ENCODE data around the gene CDK12. TPM values are rescaled to one million over a fixed set of nuclear protein-coding genes. Genes with fewer than 3 reads are reported as not detected.

Gene CDK12
- total RNA-seq, 2 donors from 2014 or later = 40.1 to 55.3 TPM

GRCh38 chr17:39576187-39576586 is 114.9 kb downstream of the CDK12 start:
- no peak for TF ChIP-seq CTCF (IDR thresholded peaks at IDR 0.05)
- no peak overlapping the region for H3K27ac ChIP-seq
- DNase-seq = no peak

GRCh38 chr17:39578272-39578671 is 117.0 kb downstream of the CDK12 start:
- Histone ChIP-seq H3K27me3 (no peaks in the 10 kb centered on the region), H3K4me3 (no peak overlapping the region), H3K9me3 (no peaks in the 10 kb centered on the region), H3K9ac (ENCODE audit: low read depth in 2 of 2, low read length in 2 of 2) (no peak overlapping the region), H3K4me1 (no peaks in the 10 kb centered on the region), H3K27ac (no peak overlapping the region), H3K36me3 (no peaks in the 10 kb centered on the region)
- intact Hi-C loops (cut with DNase I) = no loop called here
- no peak for TF ChIP-seq CTCF (IDR thresholded peaks at IDR 0.05)
- no peak for DNase-seq

More at GRCh38 chr17:39576187-39576586, 114.9 kb downstream of the CDK12 start:
- H3K4me3 ChIP-seq = no peak overlapping the region
- intact Hi-C loops (cut with DNase I) = no loop called here
- H3K27me3 ChIP-seq = no peaks in the 10 kb centered on the region
- H3K4me1 ChIP-seq = no peaks in the 10 kb centered on the region
- no peaks in the 10 kb centered on the region for H3K36me3 ChIP-seq
- H3K9me3 ChIP-seq = no peaks in the 10 kb centered on the region
- no peak overlapping the region for H3K9ac ChIP-seq (ENCODE audit: low read depth in 2 of 2, low read length in 2 of 2)

GRCh38 chr17:39579318-39580081 is 118.2 kb downstream of the CDK12 start:
- no peak overlapping the region for H3K9ac ChIP-seq (ENCODE audit: low read depth in 2 of 2, low read length in 2 of 2)
- no peak overlapping the region for H3K27ac ChIP-seq
- no peaks in the 10 kb centered on the region for H3K4me1 ChIP-seq
- no peak for DNase-seq
- intact Hi-C loops (cut with DNase I) = no loop called here
- no peaks in the 10 kb centered on the region for H3K27me3 ChIP-seq
- no peaks in the 10 kb centered on the region for H3K36me3 ChIP-seq
- H3K4me3 ChIP-seq = no peak overlapping the region
- TF ChIP-seq CTCF (IDR thresholded peaks at IDR 0.05) = no peak
- no peaks in the 10 kb centered on the region for H3K9me3 ChIP-seq

DNA sequence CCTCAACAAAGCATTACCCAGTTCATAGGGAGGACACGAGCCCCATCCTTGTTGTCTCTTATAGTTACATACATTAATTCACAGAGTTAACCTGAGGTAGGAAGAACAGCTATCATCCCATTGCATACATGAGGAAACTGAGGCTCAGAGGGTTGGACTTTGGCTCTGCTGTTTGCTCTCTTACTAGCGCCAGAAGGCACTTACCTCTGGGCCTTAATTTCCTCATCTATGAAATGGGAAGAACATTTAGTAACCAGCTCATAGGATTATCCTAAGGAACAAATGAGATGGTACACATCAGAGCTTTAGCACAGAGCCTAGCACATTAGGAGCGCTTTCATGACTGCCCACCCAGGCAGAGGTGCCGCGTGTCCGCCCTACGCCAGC is 118.8 kb downstream of the CDK12 start:
- no peak overlapping the region for H3K4me3 ChIP-seq
- intact Hi-C loops (cut with DNase I) = no loop called here
- H3K9ac ChIP-seq (ENCODE audit: low read depth in 2 of 2, low read length in 2 of 2) = no peak overlapping the region
- H3K9me3 ChIP-seq = no peaks in the 10 kb centered on the region
- no peak for TF ChIP-seq CTCF (IDR thresholded peaks at IDR 0.05)
- H3K27me3 ChIP-seq = no peaks in the 10 kb centered on the region
- no peaks in the 10 kb centered on the region for H3K4me1 ChIP-seq
- H3K27ac ChIP-seq = no peak overlapping the region
- DNase-seq = no peak
- no peaks in the 10 kb centered on the region for H3K36me3 ChIP-seq

DNA sequence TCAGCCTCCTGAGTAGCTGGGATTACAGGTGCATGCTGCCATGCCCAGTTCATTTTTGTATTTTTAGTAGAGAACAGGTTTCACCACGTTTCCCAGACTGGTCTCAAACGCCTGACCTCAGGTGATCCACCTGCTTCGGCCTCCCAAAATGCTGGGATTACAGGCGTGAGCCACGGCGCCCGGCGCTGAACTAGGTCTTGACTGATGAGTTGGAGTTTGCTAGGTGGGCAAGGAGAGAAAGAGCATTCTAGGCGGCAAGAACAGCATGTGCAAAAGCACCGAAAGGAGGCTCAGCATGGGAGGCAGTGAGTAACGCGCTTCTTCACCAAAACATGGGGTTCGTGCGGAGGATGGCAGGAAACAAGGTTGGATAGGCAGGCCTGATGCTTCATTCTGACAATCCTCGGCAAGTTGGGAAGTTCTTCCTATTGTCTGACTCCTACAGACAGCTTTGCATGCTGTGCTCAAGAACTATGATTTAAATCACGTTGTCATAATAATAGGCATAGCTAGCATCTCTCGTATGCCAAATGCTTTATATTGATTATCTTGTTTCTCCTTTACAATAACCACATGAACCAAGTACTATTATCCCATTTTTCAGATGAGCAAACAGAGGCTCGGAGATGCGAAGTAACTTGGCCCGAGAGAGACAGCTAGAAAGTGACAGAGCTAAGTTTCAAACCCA is 119.9 kb downstream of the CDK12 start:
- no peak for DNase-seq
- Histone ChIP-seq H3K27ac (no peak overlapping the region), H3K4me3 (no peak overlapping the region), H3K27me3 (no peaks in the 10 kb centered on the region), H3K9me3 (no peaks in the 10 kb centered on the region), H3K9ac (ENCODE audit: low read depth in 2 of 2, low read length in 2 of 2) (no peak overlapping the region), H3K36me3 (no peaks in the 10 kb centered on the region), H3K4me1 (no peaks in the 10 kb centered on the region)
- TF ChIP-seq CTCF (IDR thresholded peaks at IDR 0.05) = no peak
- intact Hi-C loops (cut with DNase I) = no loop called here
